ENCODE results near the gene DHH.

Gene DHH

GRCh38 chr12:49060237-49061156 lies 34.1 kb downstream of the DHH start, which contains the start of gene KMT2D:
Gene KMT2D, minus strand, starts transcription at chr12:49060794. Its CDS starts 5,470 bp downstream, at chr12:49055324.
- peak; percentile 92 for DNase-seq (ENCODE audit: extremely low spot score)
- CTCF ChIA-PET = interaction anchor here (0.8 to 3.3 kb wide), 3 partner anchors 17 to 39 kb away, joined by 3 to 15 read pairs (median 3); no protein-coding TSS in a partner anchor
- TF ChIP-seq CTCF (IDR thresholded peaks at IDR 0.05; ENCODE audit: control extremely low read depth, extremely low read depth, low read depth, missing control alignments) = no peak
- POLR2A ChIA-PET = no interaction called here

GRCh38 chr12:49059299-49060171 lies 35.1 kb downstream of the DHH start:
- no peak for DNase-seq (ENCODE audit: extremely low spot score)
- CTCF ChIA-PET = interaction anchor here (0.8 to 3.3 kb wide), 6 partner anchors 16 to 40 kb away, joined by 3 to 15 read pairs (median 6); no protein-coding TSS in a partner anchor
- TF ChIP-seq CTCF (IDR thresholded peaks at IDR 0.05; ENCODE audit: control extremely low read depth, extremely low read depth, low read depth, missing control alignments) = no peak
- POLR2A ChIA-PET = interaction anchor here (0.9 kb wide), 1 partner anchor 71 kb away, joined by 3 read pairs; no protein-coding TSS in a partner anchor

GRCh38 chr12:49059045-49059298 lies 35.6 kb downstream of the DHH start:
- CTCF ChIA-PET = interaction anchor here (0.6 to 3.3 kb wide), 7 partner anchors 11 to 46 kb away, joined by 3 to 15 read pairs (median 5); partner anchors contain the start of gene RHEBL1
- POLR2A ChIA-PET = interaction anchor here (0.6 to 0.9 kb wide), 3 partner anchors 42 to 71 kb away, joined by 3 to 4 read pairs (median 3); no protein-coding TSS in a partner anchor
- no peak for DNase-seq (ENCODE audit: extremely low spot score)
- TF ChIP-seq CTCF (IDR thresholded peaks at IDR 0.05; ENCODE audit: control extremely low read depth, extremely low read depth, low read depth, missing control alignments) = no peak

- no peak for DNase-seq (ENCODE audit: extremely low spot score)
- CTCF ChIA-PET = interaction anchor here (0.6 to 3.3 kb wide), 10 partner anchors 11 to 72 kb away, joined by 3 to 15 read pairs (median 4); partner anchors contain the start of gene RHEBL1
- POLR2A ChIA-PET = interaction anchor here (0.6 to 1.0 kb wide), 5 partner anchors 15 to 72 kb away, joined by 3 to 4 read pairs (median 3); no protein-coding TSS in a partner anchor
- TF ChIP-seq CTCF (IDR thresholded peaks at IDR 0.05; ENCODE audit: control extremely low read depth, extremely low read depth, low read depth, missing control alignments) = no peak
Observed at GRCh38 chr12:49058366-49059044, 36.1 kb downstream of the DHH start.

- ChIA-PET CTCF (interaction anchor here (1.0 to 3.3 kb wide), 10 partner anchors 14 to 73 kb away, joined by 3 to 15 read pairs (median 4); no protein-coding TSS in a partner anchor), POLR2A (interaction anchor here (0.6 to 1.0 kb wide), 3 partner anchors 14 to 511 kb away, joined by 3 read pairs; no protein-coding TSS in a partner anchor)
- DNase-seq (ENCODE audit: extremely low spot score) = no peak
Observed at GRCh38 chr12:49057888-49058287, 36.7 kb downstream of the DHH start.

More at GRCh38 chr12:49057888-49058287, 36.7 kb downstream of the DHH start:
- TF ChIP-seq CTCF (IDR thresholded peaks at IDR 0.05; ENCODE audit: control extremely low read depth, extremely low read depth, low read depth, missing control alignments) = no peak
